Measurements from ENCODE around the gene PCMT1. TPM values are rescaled to one million over a fixed set of nuclear protein-coding genes. Genes with fewer than 3 reads are reported as not detected.
"Not testable (repeated sequence)": the region's sequence is repeated elsewhere in the genome, so short reads cannot be mapped to it uniquely, and the experiment has no call there.

The PCMT1 gene
- polyA plus RNA-seq, 1 donor, result 78.3 TPM

DNA sequence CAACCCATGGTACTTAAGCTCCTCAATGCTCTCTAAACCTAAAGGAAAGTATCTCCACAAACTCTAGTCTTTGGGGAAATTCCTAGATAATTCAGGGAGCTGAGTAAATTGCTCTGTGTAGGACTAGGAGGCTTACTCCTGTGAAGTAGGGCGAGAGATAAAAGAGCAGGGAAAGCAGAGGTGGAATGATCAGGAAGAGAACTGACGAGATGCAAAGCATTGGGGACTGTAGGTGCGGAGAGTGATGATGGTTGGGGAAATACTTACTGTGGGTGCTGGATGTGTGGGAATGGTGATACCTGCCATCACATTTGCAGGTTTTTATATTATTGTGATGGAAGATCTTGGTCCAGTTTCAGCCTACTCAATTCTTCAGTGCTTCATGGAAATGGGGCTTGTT lies 30.0 kb upstream of the PCMT1 start:
- H3K4me1 ChIP-seq (ENCODE audit: control insufficient read depth, insufficient read depth, low read length), result no peaks in the 10 kb centered on the region
- no peak for DNase-seq
- H3K36me3 ChIP-seq (ENCODE audit: control insufficient read depth, insufficient read depth, low read length), result no peaks in the 10 kb centered on the region
- no peak overlapping the region for H3K4me3 ChIP-seq (ENCODE audit: low read length)
- H3K9me3 ChIP-seq (ENCODE audit: control insufficient read depth, low read depth, low read length), result peaks cover 4% of the 10 kb centered on the region
- 100% methylated on average over 3 of the region's 3 CpGs for WGBS (ENCODE audit: insufficient coverage, low lambda C conversion rate)
- no peaks in the 10 kb centered on the region for H3K27me3 ChIP-seq (ENCODE audit: control insufficient read depth, insufficient read depth, low read length)
- no peak overlapping the region for H3K27ac ChIP-seq (ENCODE audit: low read length)

DNA sequence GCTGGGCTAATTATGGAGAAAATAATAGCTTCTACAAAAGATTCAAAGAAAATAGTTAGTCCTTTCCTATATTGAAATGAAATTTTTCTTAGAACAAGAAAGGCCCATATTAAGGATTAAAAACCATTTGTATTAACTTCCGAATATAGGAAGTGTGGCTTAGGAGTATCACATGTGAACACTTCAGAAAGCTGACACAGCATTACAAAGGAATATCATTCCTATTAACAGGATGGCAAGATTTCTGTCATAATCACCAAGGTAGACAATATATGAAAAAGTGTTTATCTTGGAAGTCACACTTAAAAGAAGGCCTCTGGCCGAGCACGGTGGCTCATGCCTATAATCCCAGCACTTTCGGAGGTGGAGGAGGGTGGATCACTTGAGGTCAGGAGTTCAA lies 26.3 kb upstream of the PCMT1 start:
- no peak overlapping the region for H3K4me3 ChIP-seq (ENCODE audit: low read length)
- no peak overlapping the region for H3K27ac ChIP-seq (ENCODE audit: low read length)
- no peaks in the 10 kb centered on the region for H3K4me1 ChIP-seq (ENCODE audit: control insufficient read depth, insufficient read depth, low read length)
- no peak for DNase-seq
- H3K27me3 ChIP-seq (ENCODE audit: control insufficient read depth, insufficient read depth, low read length), result no peaks in the 10 kb centered on the region
- no CpG with 5 or more reads among the region's 4 CpGs for WGBS (ENCODE audit: insufficient coverage, low lambda C conversion rate)
- peaks cover 3% of the 10 kb centered on the region for H3K36me3 ChIP-seq (ENCODE audit: control insufficient read depth, insufficient read depth, low read length)
- H3K9me3 ChIP-seq (ENCODE audit: control insufficient read depth, low read depth, low read length), result no peaks in the 10 kb centered on the region

DNA sequence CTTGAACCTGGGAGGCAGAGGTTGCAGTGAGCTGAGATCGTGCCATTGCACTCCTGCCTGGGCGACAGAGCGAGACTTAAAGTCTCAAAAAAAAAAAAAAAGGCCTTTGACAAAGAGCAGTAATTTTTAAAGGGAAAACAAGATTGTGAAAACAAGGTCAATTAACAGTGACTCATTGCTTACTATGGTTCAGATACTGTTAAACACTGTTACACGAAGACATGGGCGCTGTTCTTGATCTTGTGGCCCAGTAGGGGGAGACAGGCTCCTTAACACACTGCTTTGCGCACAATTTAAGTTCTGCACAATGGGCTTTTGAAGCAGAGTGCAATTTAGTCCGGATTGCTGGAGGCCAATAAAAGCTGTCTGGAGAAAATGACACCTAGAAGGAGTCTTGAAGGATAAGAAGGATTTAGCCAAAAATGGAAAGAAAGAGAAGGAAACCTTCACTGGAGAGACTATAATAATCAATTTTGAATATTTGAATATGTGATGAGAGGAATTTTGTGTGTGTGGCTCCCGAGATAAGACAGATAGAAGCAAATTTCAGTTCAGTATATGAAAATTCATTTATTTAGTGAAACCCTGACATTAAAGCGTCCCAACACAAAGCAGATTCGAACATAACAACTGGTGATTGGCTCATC lies 25.6 kb upstream of the PCMT1 start:
- WGBS (ENCODE audit: insufficient coverage, low lambda C conversion rate), result 58% methylated on average over 6 of the region's 10 CpGs
- no peaks in the 10 kb centered on the region for H3K27me3 ChIP-seq (ENCODE audit: control insufficient read depth, insufficient read depth, low read length)
- no peak overlapping the region for H3K4me3 ChIP-seq (ENCODE audit: low read length)
- DNase-seq, result peak; percentile 73 to 81
- H3K36me3 ChIP-seq (ENCODE audit: control insufficient read depth, insufficient read depth, low read length), result peaks cover 5% of the 10 kb centered on the region
- H3K27ac ChIP-seq (ENCODE audit: low read length), result no peak overlapping the region
- peaks cover 5% of the 10 kb centered on the region for H3K4me1 ChIP-seq (ENCODE audit: control insufficient read depth, insufficient read depth, low read length)
- no peaks in the 10 kb centered on the region for H3K9me3 ChIP-seq (ENCODE audit: control insufficient read depth, low read depth, low read length)

DNA sequence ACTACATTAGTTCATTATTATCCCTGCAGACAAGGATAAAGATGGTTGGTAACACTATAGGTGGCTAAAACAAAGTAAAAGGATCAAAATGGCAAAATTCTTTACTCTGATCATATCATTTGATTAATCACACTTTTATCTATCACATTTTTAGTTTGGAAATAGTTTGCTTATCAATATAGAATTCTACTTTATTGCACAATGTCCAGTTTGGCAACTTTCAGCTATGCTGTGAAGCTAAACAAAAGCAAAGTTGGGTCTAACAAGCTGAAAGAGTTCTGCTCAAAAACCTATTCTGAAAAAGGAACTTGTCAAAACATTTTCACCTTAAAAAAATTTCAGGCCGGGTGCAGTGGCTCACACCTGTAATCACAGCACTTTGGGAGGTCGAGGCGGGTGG lies 23.8 kb upstream of the PCMT1 start:
- H3K27me3 ChIP-seq (ENCODE audit: control insufficient read depth, insufficient read depth, low read length), result no peaks in the 10 kb centered on the region

DNA sequence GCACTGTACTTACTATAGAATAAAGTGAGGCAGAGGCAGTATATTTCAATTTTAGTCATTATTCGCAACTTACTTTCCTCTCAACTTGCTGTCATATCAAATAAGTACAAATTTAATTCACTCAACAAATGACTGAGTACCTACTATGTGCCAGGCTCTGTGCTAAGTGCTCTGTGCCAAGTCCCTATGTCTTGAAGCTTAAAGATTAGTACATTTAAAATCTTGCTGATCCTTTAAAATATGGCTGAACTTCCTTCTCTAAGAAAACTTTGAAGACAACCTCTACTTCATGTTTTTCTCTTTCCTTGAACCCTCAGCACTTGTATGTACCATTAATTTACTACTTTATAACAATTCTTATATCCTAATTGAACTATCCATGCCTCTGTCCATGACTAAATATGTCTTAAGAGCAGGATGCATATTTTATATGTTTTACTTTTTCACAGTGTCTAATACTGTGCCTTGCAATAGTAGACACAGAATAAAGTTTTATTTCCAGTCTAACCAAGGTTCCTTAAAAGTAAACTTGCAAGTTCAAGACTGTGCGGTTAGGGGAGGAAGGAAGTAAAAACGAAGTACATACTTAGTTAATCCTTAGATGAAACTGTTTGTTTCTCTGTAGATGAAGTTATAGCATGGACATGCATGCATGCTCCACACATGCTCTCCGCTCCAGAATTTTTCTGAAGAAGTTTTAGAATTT lies 21.6 kb upstream of the PCMT1 start:
- WGBS (ENCODE audit: insufficient coverage, low lambda C conversion rate), result 70% methylated on average over 2 of the region's 4 CpGs
- DNase-seq, result no peak
- H3K36me3 ChIP-seq (ENCODE audit: control insufficient read depth, insufficient read depth, low read length), result peaks cover 32% of the 10 kb centered on the region
- peaks cover 8% of the 10 kb centered on the region for H3K4me1 ChIP-seq (ENCODE audit: control insufficient read depth, insufficient read depth, low read length)
- H3K9me3 ChIP-seq (ENCODE audit: control insufficient read depth, low read depth, low read length), result no peaks in the 10 kb centered on the region
- peak overlapping the region; percentile 66 for H3K27ac ChIP-seq (ENCODE audit: low read length)
- no peak overlapping the region for H3K4me3 ChIP-seq (ENCODE audit: low read length)
- no peaks in the 10 kb centered on the region for H3K27me3 ChIP-seq (ENCODE audit: control insufficient read depth, insufficient read depth, low read length)

More for the DNA sequence above, 23.8 kb upstream of the PCMT1 start:
- H3K36me3 ChIP-seq (ENCODE audit: control insufficient read depth, insufficient read depth, low read length), result peaks cover 21% of the 10 kb centered on the region
- H3K27ac ChIP-seq (ENCODE audit: low read length), result no peak overlapping the region
- WGBS (ENCODE audit: insufficient coverage, low lambda C conversion rate), result no CpG with 5 or more reads among the region's 3 CpGs
- H3K4me1 ChIP-seq (ENCODE audit: control insufficient read depth, insufficient read depth, low read length), result peaks cover 8% of the 10 kb centered on the region
- H3K9me3 ChIP-seq (ENCODE audit: control insufficient read depth, low read depth, low read length), result no peaks in the 10 kb centered on the region
- no peak overlapping the region for H3K4me3 ChIP-seq (ENCODE audit: low read length)
- DNase-seq, result no peak

DNA sequence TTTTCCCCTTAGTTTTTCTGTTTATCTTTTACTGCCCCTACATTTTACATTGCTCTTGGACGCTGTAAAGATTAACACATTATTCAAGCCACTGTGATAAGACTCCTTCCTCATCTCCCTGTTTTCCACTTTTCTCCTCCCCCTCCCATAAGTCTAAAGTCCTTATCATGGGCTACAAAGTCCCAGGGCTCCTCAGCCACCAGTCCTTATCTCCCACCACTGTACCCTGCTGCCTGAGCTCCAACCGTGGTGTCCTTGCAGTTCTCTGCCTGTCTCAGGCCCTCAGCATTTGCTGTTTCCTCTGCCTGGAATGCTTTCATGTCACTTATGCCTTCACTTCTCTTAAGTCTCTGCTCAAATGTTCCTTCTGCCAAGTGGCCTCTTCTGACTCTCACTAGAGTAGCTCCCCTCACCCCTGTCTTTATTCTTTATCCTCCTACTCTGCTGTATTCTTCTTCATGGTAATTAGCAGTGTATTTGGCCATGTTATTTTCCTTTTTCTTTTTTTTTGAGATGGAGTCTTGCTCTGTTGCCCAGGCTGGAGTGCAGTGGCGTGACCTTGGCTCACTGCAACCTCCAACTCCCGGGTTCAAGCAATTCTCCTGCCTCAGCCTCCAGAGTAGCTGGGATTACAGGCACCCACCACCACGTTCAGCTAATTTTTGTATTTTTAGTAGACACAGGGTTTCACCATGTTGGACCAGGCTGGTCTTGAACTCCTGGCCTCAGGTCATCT lies 20.9 kb upstream of the PCMT1 start:
- Histone ChIP-seq H3K36me3 (ENCODE audit: control insufficient read depth, insufficient read depth, low read length) (peaks cover 35% of the 10 kb centered on the region), H3K4me1 (ENCODE audit: control insufficient read depth, insufficient read depth, low read length) (peaks cover 8% of the 10 kb centered on the region), H3K9me3 (ENCODE audit: control insufficient read depth, low read depth, low read length) (no peaks in the 10 kb centered on the region), H3K27ac (ENCODE audit: low read length) (peak overlapping the region; percentile 66), H3K4me3 (ENCODE audit: low read length) (no peak overlapping the region), H3K27me3 (ENCODE audit: control insufficient read depth, insufficient read depth, low read length) (no peaks in the 10 kb centered on the region)
- 43% methylated on average over 2 of the region's 5 CpGs for WGBS (ENCODE audit: insufficient coverage, low lambda C conversion rate)
- peak; percentile 38 to 74 for DNase-seq

DNA sequence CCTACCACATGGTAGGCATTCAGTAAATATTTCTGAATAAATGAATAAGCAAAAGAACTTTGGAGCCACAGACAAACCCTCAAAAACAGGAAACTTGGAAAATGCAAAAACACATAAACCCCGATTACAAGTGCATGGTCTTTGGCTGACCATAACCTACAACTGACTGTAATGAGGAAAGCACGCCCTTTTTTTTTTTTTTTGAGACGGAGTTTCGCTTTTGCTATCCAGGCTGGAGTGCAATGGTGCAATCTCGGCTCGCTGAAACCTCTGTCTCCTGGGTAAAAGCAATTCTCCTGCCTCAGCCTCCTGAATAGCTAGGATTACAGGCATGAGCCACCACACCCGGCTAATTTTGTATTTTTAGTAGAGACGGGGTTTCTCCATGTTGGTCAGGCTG lies 19.7 kb upstream of the PCMT1 start:
- WGBS (ENCODE audit: insufficient coverage, low lambda C conversion rate), result no CpG with 5 or more reads among the region's 8 CpGs
- H3K9me3 ChIP-seq (ENCODE audit: control insufficient read depth, low read depth, low read length), result no peaks in the 10 kb centered on the region
- H3K4me1 ChIP-seq (ENCODE audit: control insufficient read depth, insufficient read depth, low read length), result peaks cover 8% of the 10 kb centered on the region
- H3K36me3 ChIP-seq (ENCODE audit: control insufficient read depth, insufficient read depth, low read length), result peaks cover 38% of the 10 kb centered on the region
- no peak overlapping the region for H3K4me3 ChIP-seq (ENCODE audit: low read length)
- peak in 1 of 2 donors; percentile 47 for DNase-seq
- H3K27ac ChIP-seq (ENCODE audit: low read length), result peak overlapping the region; percentile 66
- no peaks in the 10 kb centered on the region for H3K27me3 ChIP-seq (ENCODE audit: control insufficient read depth, insufficient read depth, low read length)

DNA sequence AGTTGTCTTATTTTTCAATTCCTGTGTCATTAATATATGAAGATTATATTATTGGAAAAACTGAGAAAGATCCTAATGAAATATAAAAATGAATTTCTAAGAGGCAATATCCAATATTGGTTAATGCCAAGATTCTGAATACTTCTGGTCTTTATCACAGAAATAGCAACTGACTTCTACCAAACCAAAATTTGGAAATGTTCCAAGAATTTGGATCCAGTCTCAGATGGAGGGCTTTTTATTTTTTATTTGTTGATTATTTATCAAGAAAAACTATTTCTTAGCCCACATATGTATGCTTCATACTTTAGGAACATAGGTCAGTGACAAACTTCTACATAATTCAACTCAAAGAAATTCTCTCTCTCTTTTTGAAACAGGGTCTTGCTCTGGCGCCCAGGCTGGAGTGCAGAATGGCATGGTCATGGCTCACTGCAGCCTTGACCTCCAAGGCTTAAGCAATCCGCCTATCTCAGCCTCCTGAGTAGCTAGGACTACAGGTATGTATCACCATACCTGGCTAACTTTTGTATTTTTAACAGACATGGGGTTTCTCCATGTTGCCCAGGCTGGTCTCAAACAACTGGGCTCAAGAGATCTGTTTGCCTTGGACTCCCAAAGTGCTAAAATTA lies 16.3 kb upstream of the PCMT1 start:
- Histone ChIP-seq H3K9me3 (ENCODE audit: control insufficient read depth, low read depth, low read length) (no peaks in the 10 kb centered on the region), H3K27ac (ENCODE audit: low read length) (no peak overlapping the region), H3K4me1 (ENCODE audit: control insufficient read depth, insufficient read depth, low read length) (peaks cover 8% of the 10 kb centered on the region), H3K4me3 (ENCODE audit: low read length) (no peak overlapping the region), H3K36me3 (ENCODE audit: control insufficient read depth, insufficient read depth, low read length) (peaks cover 59% of the 10 kb centered on the region), H3K27me3 (ENCODE audit: control insufficient read depth, insufficient read depth, low read length) (no peaks in the 10 kb centered on the region)
- DNase-seq, result no peak
- WGBS (ENCODE audit: insufficient coverage, low lambda C conversion rate), result no CpG with 5 or more reads among the region's 2 CpGs

DNA sequence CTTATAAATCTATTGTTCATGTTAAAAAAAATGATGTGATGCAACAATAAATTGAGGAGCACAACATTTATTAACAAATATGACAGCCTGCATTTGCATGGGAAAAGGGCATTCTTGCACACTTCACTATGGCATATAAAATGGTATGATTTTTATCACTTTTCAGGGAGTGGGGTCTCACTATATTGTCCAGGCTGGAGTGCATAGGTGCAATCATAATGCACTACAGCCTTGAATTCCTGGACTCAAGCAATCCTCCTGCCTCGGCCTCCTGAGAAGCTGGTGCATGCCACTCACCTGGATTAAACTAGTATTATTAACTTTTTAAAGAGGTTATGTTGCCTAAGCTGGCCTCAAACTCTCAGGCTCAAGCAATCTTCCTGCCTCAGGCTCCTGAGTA lies 14.6 kb upstream of the PCMT1 start:
- no CpG with 5 or more reads among the region's 1 CpG for WGBS (ENCODE audit: insufficient coverage, low lambda C conversion rate)
- no peaks in the 10 kb centered on the region for H3K27me3 ChIP-seq (ENCODE audit: control insufficient read depth, insufficient read depth, low read length)
- no peaks in the 10 kb centered on the region for H3K9me3 ChIP-seq (ENCODE audit: control insufficient read depth, low read depth, low read length)
- no peak overlapping the region for H3K27ac ChIP-seq (ENCODE audit: low read length)
- DNase-seq, result no peak
- H3K36me3 ChIP-seq (ENCODE audit: control insufficient read depth, insufficient read depth, low read length), result peaks cover 56% of the 10 kb centered on the region
- no peak overlapping the region for H3K4me3 ChIP-seq (ENCODE audit: low read length)
- no peaks in the 10 kb centered on the region for H3K4me1 ChIP-seq (ENCODE audit: control insufficient read depth, insufficient read depth, low read length)

DNA sequence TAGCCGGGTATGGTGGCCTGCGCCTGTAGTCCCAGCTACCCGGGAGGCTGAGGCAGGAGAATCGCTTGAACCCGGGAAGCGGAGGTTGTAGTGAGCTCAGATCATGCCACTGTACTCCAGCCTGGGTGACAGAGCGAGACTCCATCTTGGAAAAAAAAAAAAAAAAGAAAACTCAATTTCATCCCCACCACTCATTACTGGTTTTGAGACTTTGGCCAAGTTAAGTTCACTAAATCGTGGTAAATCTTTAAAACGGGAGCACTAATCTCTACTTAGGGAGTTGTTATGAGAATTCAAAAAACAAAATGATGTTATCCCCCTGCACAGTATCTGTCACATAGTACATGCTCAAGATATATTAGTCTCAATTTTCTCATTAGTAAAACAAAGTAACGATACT lies 4.3 kb upstream of the PCMT1 start:
- DNase-seq; H3K27ac ChIP-seq (ENCODE audit: low read length); H3K27me3 ChIP-seq (ENCODE audit: control insufficient read depth, insufficient read depth, low read length); H3K4me1 ChIP-seq (ENCODE audit: control insufficient read depth, insufficient read depth, low read length); H3K9me3 ChIP-seq (ENCODE audit: control insufficient read depth, low read depth, low read length): not testable (repeated sequence)
- WGBS (ENCODE audit: insufficient coverage, low lambda C conversion rate), result no CpG with 5 or more reads among the region's 10 CpGs
- H3K36me3 ChIP-seq (ENCODE audit: control insufficient read depth, insufficient read depth, low read length), result peaks cover 25% of the 10 kb centered on the region
- peak overlapping the region; percentile 60 for H3K4me3 ChIP-seq (ENCODE audit: low read length)
